NCI-H146 (cell line): ENCODE measurements around the gene PKP4.
A peak's percentile ranks its signal among the peaks of the same experiment; 100 is the strongest.

Experiments used
- DNase-seq: peaks from one replicate; lab custom pipeline; 2025; lab: John Stamatoyannopoulos, UW

Gene PKP4

GRCh38 chr2:158589303-158589702 is 132.6 kb downstream of the PKP4 start:
- DNase-seq = no peak

- peak; percentile 25 for DNase-seq
These were observed 142.2 kb downstream of the PKP4 start for GRCh38 chr2:158598862-158599517.

GRCh38 chr2:158599609-158600008 is 142.9 kb downstream of the PKP4 start:
- DNase-seq = no peak

- DNase-seq = no peak
These were observed 143.5 kb downstream of the PKP4 start for GRCh38 chr2:158600155-158600802.

- peak; percentile 23 for DNase-seq
These were observed 145.3 kb downstream of the PKP4 start for GRCh38 chr2:158602027-158602426.

- no peak for DNase-seq
These were observed 146.5 kb downstream of the PKP4 start for GRCh38 chr2:158603205-158603604.

- DNase-seq = no peak
These were observed 147.2 kb downstream of the PKP4 start for GRCh38 chr2:158603986-158604385.

GRCh38 chr2:158610059-158610458 is 153.3 kb downstream of the PKP4 start:
- DNase-seq = no peak

- DNase-seq = no peak
These were observed 159.8 kb downstream of the PKP4 start for GRCh38 chr2:158616480-158617000.

GRCh38 chr2:158618891-158619490 is 162.2 kb downstream of the PKP4 start:
- no peak for DNase-seq

- no peak for DNase-seq
These were observed 162.7 kb downstream of the PKP4 start for GRCh38 chr2:158619496-158619895.

GRCh38 chr2:158620656-158621055 is 163.9 kb downstream of the PKP4 start:
- DNase-seq = no peak

- DNase-seq = no peak
These were observed 167.4 kb downstream of the PKP4 start for GRCh38 chr2:158624071-158624667.

GRCh38 chr2:158624961-158625360 is 168.2 kb downstream of the PKP4 start:
- DNase-seq = no peak

- DNase-seq = no peak
These were observed 172.4 kb downstream of the PKP4 start for GRCh38 chr2:158629116-158629515.

GRCh38 chr2:158633261-158633660 is 176.5 kb downstream of the PKP4 start:
- DNase-seq = no peak

- no peak for DNase-seq
These were observed 177.9 kb downstream of the PKP4 start for GRCh38 chr2:158634627-158635026.

GRCh38 chr2:158635961-158636601 is 179.3 kb downstream of the PKP4 start:
- no peak for DNase-seq

GRCh38 chr2:158637357-158637756 is 180.6 kb downstream of the PKP4 start:
- no peak for DNase-seq

GRCh38 chr2:158644139-158644538 is 187.4 kb downstream of the PKP4 start:
- no peak for DNase-seq

GRCh38 chr2:158645299-158645698 is 188.5 kb downstream of the PKP4 start:
- no peak for DNase-seq
